ENCODE data around the gene CLCA4.
"Not testable (repeated sequence)": the region's sequence is repeated elsewhere in the genome, so short reads cannot be mapped to it uniquely, and the experiment has no call there.

Gene CLCA4

DNA sequence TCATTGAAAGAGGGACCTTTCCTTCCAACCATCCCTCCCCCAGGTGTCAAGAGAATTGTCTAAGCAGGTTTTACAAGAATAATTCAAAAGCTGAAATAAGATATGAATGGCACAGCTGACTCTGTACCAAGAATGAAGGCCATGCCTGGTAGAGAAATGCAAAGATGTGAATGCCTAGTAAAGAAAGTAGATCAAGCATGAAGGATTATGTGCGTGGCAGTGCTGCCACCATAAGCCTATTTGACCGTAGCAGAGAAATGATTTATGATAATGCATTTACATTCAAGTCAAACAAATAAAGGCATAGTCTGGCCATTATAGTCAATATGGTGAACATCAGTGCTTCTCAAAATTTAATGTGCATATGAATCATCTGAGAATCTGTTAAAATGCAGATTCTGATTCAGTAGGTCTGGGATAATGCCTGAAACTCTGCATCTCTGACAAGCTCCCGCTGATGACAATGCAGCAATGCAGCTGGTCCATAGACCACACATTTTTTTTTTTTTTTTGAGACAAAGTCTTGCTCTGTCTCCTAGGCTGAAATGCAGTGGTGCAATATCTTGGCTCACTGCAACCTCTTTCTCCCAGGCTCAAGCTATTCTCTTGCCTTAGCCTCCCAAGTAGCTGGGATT, 16.6 kb upstream of the CLCA4 start:
- DNase-seq: no peak

GRCh38 chr1:86537928-86538695, 8.8 kb upstream of the CLCA4 start:
- no peak for DNase-seq

DNA sequence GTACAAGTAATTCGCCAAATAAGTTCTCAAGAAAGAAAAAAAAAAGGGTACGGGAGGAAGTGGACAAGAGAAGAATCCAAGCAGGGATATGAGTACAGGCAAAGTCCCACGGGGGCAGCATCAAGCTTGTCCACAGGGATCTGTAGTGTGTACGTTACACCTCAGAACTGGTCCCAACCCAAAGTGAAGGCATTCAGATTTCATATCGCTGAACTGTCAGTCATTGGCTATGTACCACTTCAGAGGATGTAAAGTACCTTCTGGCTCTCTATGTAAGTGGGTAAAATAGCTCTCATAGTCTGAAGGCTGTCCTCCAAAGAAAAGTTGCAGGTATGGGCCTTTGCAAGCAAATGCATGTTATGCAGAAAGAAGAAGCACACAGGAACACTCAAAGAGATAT, 8.1 kb upstream of the CLCA4 start:
- DNase-seq: no peak

GRCh38 chr1:86541859-86542258, 5.0 kb upstream of the CLCA4 start:
- no peak for DNase-seq

DNA sequence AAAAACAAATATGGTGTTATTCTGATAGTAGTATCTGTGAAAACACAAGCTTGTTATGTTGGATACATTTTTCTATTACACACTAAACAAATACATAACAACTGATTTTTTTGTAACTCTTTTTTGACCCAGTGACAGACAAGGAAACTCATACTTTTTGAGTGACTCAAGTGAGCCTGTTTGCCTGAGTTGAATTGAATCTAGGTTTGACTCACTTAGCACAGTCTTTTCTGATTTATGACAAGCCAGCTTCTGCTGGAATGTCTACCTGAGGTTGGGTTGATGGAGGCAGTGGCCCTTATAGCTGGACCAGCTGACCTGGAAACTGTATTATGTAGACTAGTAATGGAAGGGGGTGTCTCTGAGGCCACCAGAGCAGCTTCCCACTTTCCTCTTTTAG, 4.2 kb upstream of the CLCA4 start:
- no peak for DNase-seq

DNA sequence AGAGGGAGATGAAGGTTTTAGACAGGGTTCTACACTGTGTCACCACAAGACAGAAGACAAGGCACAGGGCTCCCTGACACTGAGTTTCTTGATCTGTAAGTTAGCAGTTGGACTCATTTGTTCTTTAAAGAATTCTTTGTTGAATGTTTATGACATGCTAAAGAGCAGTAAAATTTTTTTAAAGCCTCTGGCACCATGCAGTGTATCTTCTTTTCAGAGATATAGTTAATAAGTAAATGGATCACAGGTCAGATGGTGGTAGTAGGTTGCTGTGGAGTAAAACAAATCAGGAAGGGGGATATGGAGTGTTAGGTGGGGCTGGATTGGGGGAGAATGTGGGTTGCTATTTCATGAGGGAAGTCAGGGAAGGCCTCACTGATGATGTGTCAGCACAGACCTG, 2.0 kb downstream of the CLCA4 start:
- no peak for DNase-seq

DNA sequence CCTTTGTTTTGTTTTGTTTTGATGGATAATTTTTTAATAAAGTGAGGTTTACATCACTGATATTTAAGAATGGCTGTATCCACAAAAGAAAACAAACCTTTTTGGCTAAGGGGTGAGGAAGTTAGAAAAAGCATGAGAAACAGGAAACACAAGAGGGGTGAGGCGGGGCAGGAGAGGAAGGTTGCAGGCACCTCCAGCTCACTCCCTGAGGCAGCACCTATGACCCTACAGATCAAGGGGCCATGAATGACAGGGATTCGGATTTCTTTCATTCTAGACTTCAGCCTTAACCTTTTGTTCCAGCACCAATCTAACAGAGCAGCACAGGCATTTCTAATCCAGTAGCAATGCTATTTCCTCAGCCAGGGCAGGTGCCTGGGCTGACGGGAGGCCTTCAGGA, 4.4 kb downstream of the CLCA4 start:
- DNase-seq: no peak

DNA sequence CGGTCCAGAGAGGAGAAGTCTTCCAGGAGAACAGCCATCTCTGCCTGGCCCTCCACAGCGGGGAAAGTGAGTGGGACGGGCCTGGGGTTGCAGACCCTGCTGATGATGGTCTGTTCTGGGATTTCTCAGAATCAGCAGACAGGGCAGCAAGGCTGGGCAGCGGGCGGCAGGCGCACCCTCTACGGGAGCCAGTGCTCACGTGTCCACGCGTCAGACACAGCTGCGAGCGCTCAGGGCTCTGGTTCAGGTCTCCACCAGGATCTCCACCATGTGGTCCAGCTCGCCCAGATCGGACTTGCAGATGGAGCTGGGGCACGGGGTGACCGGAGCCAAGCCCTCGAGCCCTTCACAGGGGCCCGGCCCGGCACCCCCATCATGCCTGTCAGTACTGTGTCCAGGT, 5.5 kb downstream of the CLCA4 start:
- no peak for DNase-seq

DNA sequence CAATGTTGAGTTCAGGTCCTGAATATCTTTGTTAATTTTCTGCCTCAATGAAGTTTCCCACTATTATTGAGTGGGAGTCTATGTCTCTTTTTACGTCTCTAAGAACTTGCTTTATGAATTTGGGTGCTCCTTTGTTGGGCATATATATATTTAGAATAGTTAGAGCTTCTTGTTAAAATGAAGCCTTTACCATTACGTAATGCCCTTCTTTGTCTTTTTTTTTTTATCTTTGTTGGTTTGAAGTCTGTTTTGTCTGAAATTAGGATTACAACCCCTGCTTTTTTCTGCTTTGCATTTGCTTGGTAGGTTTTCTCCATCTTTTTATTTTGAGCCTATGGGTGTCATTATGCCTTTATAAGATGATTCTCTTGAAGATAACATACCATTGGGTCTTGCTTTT, 10.9 kb downstream of the CLCA4 start:
- no peak for DNase-seq

DNA sequence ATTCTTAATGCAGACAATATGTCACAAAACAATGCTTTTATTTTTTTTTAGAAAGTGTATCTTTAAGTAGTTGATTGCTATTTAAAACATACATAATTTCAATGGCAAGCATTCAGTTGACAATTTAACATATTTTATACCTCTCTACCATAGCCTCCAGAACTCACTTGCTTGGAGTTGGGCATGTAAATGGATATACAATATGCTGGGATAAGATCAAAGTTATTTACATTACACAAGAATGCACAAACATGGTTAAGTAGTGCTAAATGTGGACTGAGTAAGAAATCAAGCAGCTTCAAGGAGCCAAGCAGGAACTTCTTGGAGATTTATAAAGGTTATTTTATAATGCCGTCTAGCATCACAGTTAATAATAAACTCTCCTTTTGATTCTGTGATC, 17.0 kb downstream of the CLCA4 start:
- DNase-seq: no peak

GRCh38 chr1:86567341-86567740, 20.5 kb downstream of the CLCA4 start:
- DNase-seq: no peak

DNA sequence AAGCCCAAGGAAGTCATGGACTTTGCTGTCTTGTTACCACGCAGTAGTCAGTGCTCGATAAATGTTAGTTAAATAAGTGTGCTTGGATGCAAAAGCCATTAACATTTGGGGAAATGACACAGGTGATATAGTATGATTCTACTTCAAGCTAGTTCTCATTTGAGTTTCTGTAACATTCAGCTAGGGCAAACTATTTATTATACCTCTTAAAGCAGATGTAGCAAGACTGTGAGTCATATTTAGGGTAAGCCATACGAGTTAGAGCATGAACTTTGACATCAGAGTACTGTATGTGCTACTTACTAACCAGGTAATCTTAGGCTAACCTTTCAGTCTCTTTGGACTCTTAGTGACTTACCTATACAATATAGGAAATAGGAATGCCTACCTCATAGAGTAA, 21.0 kb downstream of the CLCA4 start:
- no peak for DNase-seq

GRCh38 chr1:86573763-86574484, 27.0 kb downstream of the CLCA4 start:
- no peak for DNase-seq

DNA sequence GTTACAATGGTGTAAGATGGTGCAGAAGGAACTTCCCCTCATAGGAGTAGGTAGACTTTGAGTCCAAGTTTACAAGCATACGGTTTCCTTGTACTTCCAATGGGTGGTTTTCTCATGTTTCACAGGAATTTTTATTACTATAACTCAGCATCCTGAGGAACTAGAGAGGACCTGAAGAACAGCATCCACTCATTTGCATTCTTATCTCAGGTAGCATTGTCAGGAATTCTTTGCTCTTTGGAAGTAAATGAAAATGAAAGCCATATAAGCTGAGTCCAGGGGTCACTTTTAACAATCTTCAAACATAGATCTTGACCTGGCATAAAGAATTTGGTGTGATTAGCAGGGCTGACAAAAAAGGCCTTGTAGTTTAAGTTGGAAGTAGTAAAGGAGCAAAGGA, 34.4 kb downstream of the CLCA4 start:
- DNase-seq: no peak

GRCh38 chr1:86582161-86582560, 35.3 kb downstream of the CLCA4 start:
- DNase-seq: no peak

DNA sequence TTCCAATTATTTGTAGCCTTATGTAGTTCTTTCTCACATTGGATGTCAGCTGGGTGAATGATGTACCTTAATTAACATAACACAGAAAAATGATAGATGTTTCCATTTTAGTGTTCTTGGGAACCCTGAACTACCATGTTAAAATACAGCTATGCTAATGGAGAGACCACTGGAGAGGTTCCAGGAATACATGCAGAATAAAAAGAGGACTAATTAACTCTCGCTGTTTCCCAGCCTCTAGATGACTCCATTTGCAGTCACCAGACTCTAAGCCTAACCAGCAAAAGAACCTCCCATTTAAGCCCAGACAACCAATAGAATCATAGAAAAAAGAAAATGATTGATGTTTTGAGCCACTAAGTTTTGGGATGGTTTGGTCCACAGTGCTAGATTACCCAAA, 36.2 kb downstream of the CLCA4 start:
- DNase-seq: no peak

DNA sequence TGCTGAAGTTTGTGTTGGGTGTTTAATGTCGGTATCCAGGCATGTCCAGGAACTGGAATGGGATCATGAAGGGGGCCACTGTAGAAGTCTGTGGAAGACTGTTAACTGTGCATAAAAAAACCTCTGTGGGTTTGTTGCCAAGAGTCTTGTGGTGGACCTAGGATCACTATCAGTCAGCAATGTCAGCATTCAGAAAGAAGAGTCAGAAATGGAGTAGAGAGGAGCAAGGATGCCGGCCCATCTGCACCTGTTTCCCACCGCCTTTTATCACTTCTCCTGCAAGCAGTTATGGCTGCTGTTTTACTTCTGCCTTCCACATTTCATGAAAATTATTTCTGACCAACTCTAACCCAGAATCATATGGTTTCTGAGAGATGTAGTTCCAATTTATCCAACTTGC, 36.7 kb downstream of the CLCA4 start:
- no peak for DNase-seq

GRCh38 chr1:86594284-86594770, 47.4 kb downstream of the CLCA4 start:
- DNase-seq: no peak

- DNase-seq: no peak
Observed at GRCh38 chr1:86596224-86596623, 49.3 kb downstream of the CLCA4 start.

GRCh38 chr1:86596741-86597290, 49.9 kb downstream of the CLCA4 start:
- DNase-seq: no peak

DNA sequence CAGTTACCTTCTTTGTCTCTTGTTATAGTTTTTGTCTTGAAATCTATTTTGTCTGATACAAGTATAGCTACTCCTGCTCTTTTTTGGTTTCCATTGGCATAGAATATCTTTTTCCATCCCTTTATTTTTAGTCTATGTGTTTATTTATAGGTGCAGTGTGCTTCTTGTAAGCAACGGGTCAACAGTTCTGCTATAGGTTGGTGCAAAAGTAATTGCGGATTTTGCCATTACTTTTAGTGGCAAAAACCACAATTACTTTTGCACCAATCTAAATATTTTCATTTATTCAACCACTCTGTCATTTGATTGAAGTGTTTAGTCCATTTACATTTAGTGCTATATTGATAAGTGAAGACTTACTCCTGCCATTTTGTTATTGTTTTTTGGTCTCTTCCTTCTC, 59.2 kb downstream of the CLCA4 start:
- DNase-seq: not testable (repeated sequence)

DNA sequence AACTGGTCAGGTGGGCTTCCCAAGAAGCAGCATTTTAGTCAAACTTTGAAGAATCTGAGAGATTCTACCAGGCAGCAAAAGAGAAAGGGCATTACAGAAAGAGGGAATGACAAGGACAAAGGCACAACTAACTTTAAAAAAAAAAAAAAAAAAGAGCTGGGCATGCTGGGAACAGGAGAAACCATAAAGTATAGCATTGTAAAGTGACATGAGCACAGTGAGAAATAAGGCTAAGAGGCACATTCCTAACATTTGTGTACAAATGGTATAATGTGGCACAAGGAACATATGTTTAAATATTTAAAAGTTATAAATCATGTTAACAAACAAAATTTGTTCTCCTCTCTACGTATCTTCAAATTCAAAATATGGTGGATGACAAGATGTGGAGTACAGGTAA, 69.6 kb downstream of the CLCA4 start:
- no peak for DNase-seq

Data from anterior cingulate cortex (tissue), 58 donors.